GM12873 (cell line): Measurements from ENCODE around the gene ECEL1.

Source experiments
- TF ChIP-seq, protein P1 (sequence below): IDR thresholded peaks from 2 replicates; pipeline ENCODE4 v1.5.1; 2012; ENCODE audit warnings: low read depth, mild to moderate bottlenecking, moderate library complexity, low read length, control low read depth; ENCODE audit not compliant: insufficient read depth; ENCODE audit errors: missing control alignments

Gene ECEL1

DNA sequence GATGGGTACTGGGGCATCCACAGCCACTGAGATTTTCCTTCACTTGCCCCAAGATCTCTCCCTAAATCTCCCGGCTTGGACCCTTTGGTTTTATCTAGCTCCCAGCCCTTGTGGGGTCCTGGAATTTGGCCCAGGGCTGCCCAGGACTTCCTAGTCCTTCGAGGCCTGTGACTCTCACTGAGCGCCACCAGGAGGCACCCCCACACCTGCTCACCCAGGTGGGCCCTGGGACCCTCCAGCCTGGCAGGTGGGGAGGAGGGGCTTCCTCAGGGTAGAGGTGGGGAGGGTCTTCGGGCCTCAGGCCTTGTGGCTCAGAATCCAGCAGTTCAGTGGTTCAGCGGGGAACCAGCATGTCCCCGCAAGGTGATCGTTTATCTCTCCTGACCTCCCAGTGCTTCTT is 20.6 kb upstream of the ECEL1 start:
- TF ChIP-seq, protein P1, sequence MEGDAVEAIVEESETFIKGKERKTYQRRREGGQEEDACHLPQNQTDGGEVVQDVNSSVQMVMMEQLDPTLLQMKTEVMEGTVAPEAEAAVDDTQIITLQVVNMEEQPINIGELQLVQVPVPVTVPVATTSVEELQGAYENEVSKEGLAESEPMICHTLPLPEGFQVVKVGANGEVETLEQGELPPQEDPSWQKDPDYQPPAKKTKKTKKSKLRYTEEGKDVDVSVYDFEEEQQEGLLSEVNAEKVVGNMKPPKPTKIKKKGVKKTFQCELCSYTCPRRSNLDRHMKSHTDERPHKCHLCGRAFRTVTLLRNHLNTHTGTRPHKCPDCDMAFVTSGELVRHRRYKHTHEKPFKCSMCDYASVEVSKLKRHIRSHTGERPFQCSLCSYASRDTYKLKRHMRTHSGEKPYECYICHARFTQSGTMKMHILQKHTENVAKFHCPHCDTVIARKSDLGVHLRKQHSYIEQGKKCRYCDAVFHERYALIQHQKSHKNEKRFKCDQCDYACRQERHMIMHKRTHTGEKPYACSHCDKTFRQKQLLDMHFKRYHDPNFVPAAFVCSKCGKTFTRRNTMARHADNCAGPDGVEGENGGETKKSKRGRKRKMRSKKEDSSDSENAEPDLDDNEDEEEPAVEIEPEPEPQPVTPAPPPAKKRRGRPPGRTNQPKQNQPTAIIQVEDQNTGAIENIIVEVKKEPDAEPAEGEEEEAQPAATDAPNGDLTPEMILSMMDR = no peak

DNA sequence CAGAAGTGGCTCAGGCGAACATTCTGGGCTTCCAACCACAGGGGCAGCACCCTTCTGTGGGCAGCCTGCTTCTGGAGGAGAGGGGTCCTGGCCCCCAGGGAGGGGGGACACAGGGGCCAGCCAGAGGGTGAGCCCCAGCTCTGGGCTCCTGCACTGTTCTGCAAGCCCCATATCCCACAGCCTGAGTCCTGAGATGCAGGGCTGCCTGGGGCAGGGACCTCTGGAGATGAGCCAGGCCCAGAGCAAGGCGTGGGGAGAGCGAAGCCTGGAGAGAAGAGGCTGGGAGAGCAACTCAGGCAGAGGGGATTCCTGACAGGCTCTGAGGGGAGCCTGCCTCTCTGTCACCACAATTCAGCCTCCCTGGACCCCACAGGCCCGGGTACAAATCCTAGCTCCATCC is 19.1 kb upstream of the ECEL1 start:
- TF ChIP-seq, protein P1 = no peak

DNA sequence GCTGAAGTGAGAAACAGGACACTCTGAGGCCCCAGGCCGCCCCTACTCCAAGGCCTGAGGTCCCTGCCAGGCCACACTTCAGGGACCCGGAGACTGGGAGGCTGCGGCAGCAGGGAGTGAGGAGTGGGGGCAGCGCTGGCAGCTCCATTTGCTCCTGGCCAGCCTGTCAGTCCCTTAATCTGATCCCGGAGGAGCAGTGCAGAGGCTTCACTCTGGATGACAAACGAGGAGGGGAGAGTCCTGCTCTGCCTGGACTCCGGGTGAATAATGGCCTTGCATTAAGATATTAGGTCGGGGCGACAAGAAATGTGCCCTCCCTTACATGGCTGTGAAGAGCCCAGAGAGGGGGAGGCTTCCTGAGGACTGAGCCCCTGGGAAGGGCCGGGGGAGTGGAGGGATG is 18.2 kb upstream of the ECEL1 start:
- TF ChIP-seq, protein P1 = no peak

DNA sequence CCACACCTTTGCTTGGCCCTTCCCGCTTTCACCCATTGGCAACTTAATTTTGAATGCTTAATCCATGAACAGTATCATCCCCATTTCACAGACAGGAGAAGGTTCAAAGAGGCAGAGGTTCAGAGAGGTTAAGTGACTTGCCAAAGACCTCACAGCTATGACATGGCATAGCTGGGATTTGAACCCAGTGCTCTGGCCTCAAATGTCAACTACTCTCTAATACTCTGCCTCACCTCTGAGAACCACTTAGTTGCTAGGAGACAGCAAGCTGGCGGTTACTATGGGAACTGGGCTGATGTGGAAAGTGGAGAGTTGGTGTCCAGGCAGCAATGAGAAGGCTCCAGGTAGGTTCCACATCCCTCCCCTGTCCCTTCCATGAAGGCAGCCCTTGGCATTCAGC is 16.8 kb upstream of the ECEL1 start:
- TF ChIP-seq, protein P1 = no peak

DNA sequence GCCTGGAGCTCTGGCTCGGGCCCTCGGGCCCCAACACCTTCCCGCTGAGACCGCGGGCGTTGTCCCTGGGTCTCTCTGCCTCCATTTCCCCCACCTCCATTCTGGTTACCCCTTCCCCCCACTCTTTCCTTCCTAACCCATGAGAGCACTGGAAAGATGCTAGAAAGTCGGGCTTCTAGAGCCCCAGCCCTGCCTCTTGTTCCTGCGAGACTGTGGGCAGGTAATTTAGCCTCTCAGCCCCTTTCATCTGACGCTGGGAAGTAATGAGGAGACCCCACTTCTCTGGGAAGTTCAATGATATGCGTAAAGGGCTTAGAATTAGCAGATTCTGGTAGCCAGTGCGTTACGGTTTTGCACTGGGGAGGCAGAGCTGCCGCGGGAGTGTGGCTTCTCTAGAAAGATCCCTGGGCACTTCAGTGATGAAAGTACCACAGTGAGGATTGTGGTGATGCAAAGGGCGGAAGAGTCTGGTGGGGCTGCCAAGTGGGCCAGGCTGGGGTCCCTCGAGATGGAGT is 16.2 kb upstream of the ECEL1 start:
- TF ChIP-seq, protein P1 = no peak

DNA sequence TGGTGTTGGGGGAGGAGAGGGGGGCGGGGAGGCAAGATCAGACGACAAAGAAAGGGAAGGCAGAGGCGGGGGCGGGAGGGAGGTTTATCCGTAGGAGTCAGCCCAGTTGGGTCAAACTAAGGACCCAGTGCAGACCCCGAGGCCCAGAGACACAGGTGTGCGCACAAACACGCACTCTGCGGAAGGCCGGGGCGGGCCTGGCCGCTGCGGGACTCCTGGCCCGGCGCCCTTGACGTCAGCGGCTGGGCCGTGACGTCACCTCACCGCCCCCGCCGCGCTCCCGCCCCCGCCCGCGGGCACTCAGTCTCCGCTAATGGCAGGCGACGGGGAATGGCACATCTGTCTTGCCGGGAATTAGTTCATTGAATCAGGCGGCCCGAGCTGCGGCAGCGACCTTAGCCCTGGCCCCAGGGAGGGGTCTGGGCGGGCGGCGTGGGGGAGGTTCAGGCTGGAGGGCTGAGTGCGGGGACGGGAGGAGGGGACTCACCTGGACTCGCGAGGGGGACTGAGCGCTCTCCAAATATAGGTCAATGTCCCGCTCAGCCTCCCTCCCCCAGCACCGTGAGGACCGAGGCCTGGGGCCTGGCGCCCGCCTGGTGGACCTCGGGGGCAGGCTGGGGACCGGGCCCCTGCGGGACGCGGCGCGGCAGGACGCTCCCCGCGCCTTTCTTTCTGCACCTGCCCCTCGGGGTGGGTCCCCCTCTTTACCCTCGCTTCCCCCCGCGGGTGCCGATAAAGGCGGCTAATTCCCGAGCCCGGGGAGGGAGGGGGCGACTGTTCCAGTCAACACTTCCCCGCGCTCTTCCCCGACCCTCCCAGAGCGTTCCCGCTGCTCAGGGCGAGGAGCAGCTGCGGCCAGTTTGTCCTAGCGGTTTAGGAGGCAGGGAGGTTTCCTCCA is 15.5 kb upstream of the ECEL1 start:
- TF ChIP-seq, protein P1 = no peak

DNA sequence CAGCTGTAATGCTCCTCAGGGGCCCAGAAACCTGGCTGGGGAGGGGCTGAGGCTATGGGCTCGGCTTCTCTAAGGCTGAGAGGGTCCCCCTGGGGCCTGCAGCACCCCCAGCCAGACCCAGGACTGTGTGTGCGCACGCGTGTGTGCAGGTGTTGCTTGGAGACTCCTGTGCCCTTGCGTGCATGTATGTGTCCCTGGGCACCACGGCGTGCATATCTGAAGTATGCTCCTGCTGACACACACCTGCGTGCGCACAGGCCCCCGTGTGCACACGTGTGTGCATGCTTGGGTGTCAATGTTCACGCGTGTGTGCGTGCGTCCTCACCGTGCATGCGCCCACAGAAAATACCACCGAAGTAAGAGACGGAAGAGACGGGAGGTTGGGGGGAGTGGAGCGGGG is 14.9 kb upstream of the ECEL1 start:
- TF ChIP-seq, protein P1 = no peak
